Measurements from ENCODE around the gene ABLIM2.
A peak's percentile ranks its signal among the peaks of the same experiment; 100 is the strongest.

The ABLIM2 gene

GRCh38 chr4:8066336-8066931, 92.2 kb downstream of the ABLIM2 start:
- no peak for DNase-seq

DNA sequence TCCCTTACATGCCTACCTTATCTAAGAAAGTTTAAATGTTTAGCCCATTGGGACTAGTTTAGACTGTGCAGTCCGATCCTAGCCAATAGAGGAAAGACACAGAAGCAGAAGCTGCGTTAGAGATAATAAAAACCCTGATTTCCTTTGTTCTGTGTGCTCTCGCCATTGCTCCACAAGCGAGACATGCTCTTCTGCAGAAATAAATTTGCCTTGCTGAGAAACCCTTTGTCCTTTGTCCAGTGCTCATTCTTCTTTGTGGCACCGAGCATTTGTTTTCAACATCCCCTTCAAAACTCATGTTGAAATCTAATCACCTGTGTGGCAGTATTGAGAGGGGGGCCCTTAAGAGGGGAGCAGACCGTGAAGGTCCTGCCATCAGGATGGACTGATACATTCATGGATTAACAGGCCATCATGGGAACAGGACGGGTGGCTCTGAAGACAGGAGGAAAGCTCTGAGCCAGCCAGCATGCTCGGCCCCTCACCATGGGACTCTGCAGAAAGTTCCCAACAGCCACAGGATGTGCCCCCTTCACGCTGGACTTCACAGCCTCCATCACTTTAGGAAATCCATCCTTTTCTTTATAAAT, 94.5 kb downstream of the ABLIM2 start:
- no peak for DNase-seq

GRCh38 chr4:8061573-8061972, 97.0 kb downstream of the ABLIM2 start:
- DNase-seq = no peak

DNA sequence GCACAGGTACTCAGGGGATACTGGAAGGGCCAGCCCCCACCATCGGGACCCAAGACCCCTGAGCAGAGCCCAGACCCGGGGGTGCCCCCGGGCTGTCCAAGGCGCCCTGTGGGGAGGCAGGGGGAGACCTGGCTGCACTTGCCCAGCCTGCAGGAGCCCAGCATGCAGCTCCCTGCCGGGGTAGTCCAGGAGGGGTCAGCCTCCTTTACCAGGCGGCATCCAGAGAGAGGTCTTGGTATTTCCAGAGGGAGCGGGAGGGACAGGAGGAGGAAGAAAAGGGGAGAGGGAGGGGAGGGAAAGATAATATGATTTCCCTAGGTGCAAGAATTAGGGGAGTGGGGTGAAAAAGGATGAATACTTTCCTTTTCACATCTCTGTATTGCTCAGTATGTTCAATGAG, 97.5 kb downstream of the ABLIM2 start:
- DNase-seq = no peak

DNA sequence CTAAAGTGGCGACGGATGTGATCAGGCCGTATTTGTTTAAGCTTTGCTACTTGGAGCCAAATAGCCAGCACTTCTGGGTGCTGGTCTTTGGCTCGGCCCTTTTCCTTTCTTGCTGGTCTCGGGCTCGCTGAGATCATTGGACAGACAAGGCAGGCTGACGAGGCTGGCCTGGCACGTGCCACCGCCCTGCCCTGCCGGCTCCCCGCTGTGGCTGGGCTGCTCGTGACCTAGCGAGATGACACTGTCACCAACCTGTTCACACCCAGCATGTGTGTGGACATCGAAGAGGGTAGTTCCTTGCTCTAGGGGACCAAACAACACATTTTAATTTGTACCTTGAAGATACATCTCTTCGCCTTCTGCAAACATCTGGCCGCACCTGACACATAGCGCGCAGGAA, 98.0 kb downstream of the ABLIM2 start:
- no peak for DNase-seq

DNA sequence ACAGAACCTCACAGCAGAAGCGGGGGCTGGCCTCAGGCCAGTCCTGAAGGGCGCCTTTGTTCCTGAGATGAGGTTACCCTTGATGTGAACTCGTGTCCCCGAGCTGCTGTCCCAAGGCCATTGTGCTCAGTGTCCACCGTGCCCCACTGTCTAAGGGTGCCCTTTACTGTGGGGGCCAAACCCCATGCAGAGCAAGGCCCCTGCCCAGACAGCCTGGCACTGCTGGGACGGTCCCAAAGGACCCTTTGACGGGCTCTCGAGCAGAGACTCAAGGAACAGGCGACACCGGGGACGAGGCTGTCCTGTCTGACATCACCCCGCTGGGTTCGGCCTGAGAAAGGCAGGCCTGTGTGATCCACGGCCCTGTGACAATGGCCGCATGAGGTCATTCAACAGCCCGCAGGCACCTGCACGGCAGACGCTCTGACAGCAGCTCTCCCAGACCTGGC, 100.6 kb downstream of the ABLIM2 start:
- no peak for DNase-seq

DNA sequence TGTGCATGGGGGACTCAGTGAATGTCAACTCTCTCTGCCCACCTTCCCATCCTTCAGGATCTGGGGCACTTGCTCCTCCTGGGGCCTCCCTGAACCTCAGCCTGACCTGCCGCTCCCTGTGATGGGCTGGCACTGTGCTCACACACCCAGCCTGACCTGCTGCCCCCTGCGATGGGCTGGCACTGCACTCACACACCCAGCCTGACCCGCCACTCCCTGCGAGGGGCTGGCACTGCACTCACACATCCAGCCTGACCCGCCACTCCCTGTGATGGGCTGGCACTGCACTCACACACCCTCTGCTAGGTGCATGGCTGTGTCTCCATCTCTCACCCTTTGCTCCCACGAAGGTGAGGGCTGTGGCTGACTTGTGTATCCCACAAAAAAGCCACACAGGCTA, 103.4 kb downstream of the ABLIM2 start:
- no peak for DNase-seq

GRCh38 chr4:8053688-8054449, 104.7 kb downstream of the ABLIM2 start:
- DNase-seq = peak; percentile 10

DNA sequence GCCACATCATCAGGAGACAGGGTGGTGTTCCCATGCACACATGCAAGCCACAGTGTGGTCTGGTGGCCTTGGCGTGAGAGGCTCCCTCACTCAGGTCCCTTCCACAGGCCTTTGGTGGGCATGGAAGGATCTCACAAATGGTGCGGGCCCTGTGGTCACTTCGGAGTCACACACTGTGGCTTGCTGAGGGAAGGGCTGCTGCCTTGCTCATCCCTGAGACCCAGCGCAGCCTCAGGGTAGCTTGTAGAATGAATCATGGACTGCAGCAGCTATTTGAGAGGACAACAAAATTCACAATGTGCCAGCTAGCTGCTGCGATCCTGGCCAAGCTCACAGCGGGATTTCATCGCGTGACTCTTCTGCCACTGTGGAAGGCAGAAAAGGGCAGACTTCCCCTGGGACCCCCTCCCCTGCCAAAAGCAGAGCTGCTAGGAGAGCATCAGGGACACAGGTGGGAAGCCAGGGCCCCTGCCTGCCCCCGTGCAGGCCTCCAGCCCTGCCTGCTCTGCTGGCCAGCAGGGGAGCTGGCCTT, 106.4 kb downstream of the ABLIM2 start:
- no peak for DNase-seq

- peak; percentile 29 for DNase-seq
Measured at GRCh38 chr4:8051644-8052043, 107.0 kb downstream of the ABLIM2 start.

DNA sequence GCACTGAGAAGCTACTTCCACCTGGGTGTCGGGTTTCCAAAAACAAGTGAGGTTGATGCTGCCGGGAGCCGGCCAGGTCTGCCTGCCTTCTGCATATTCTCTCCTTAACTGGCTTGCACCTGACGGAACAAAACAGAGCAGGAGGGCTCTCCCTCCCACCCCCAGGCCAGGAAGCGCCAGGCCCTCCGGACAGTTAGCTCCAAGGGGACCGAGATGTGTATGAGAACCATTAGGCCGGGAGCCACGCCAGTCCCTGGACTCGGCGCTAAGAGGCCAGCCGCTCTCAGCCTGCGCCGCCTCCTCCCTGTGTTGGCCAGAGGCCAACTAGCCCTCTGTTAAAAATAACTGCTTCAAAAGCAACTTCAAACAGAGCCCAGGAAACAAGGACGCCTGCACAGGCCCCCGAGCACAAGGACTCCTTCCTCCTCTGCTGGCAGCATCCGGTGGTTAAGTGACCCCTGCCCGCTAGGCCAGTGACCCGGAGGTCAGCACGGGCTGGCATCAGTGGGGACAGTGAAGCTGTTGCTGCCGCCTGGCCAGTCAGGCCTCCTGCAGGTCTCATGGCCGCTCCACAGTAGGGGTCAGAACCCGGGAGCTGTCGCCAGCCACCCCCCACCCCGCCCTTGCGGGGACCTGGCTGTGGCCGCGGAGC, 107.9 kb downstream of the ABLIM2 start:
- DNase-seq = peak; percentile 72

GRCh38 chr4:8050180-8050554, 108.4 kb downstream of the ABLIM2 start:
- no peak for DNase-seq

DNA sequence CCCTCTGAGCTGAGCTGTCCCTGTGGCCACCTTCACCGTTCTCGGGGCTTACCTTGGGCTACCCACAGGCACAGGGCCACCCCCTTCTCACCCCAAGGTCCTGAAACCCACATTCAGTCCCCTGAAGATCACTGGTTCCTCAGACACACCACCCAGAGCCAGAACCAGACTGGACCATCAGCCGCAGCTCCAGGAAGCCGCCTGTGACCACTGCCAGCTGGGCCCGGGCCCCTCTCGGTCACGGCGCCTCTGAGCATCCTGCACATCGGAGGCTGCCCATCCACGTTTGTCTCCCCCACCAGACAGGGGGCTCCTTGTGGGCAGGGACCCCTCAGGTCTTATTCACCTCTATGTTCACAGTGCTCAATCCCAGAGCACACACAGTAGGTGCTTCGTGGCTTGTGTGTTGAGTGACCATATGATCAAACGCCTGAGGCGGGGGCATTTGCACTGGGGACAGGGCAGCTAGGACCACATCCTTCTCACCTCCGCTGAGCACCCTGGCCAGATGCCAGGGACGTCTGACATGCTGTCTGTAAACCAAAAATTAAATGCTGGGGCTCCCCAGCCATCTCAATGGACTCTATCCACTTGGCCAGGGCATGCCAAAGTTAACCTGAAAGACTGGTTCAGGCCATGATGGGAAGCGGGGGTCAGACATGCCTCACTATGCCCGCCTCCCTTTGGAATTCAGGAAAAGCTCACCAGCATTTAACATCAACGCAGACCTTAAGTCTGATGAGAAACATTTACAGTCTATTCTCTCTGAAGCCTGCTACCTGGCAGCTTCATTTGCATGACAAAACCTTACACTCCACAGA, 109.5 kb downstream of the ABLIM2 start:
- DNase-seq = no peak

- no peak for DNase-seq
Measured at GRCh38 chr4:8047837-8048678, 110.6 kb downstream of the ABLIM2 start.

- no peak for DNase-seq
Measured at GRCh38 chr4:8046925-8047541, 111.6 kb downstream of the ABLIM2 start.

GRCh38 chr4:8045909-8046308, 112.7 kb downstream of the ABLIM2 start:
- DNase-seq = no peak

- peak; percentile 54 for DNase-seq
Measured at GRCh38 chr4:8044699-8045098, 113.9 kb downstream of the ABLIM2 start.

GRCh38 chr4:8044244-8044643, 114.4 kb downstream of the ABLIM2 start:
- DNase-seq = no peak

- DNase-seq = no peak
Measured at GRCh38 chr4:8043596-8043995, 115.0 kb downstream of the ABLIM2 start.

GRCh38 chr4:8041868-8042267, 116.7 kb downstream of the ABLIM2 start:
- no peak for DNase-seq

DNA sequence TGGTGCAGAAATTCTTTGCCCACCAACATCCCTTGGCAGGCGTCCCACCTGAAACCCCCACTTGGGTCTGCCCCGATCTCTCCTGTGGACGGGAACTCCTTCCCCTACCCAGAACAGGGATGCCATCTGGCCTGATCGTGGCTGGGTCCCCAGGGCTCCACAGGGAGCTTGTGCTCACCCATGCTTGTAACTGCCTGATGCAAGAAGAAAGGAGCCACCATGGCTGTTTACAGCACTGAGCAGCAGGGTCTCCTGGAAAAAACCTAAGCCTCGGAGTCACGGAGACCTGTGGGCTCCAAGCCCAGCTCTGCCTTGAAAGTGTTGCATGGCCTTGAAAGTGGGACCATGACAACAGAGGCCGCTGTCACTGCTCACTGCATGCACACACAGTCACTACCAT, 117.4 kb downstream of the ABLIM2 start:
- no peak for DNase-seq

Measured in NCI-H526 treated with DMSO at 0.1 percent for 48 hours (cell line).